DND-41 (cell line): ENCODE data around the gene TMEM88.

ENCODE experiments used
- EZH2 ChIP-seq: IDR thresholded peaks from 3 replicates; pipeline ENCODE4 v1.6.1; 2012; ENCODE audit warnings: borderline replicate concordance, low read depth, mild to moderate bottlenecking, moderate library complexity, low read length, inconsistent platforms; ENCODE audit not compliant: severe bottlenecking
- TF ChIP-seq, protein P1 (sequence below): IDR thresholded peaks from 2 replicates; pipeline ENCODE4 v1.5.1; 2012; ENCODE audit warnings: borderline replicate concordance, low read length, moderate library complexity, mild to moderate bottlenecking; ENCODE audit not compliant: poor library complexity, severe bottlenecking; ENCODE audit errors: extremely low read depth

DNA sequence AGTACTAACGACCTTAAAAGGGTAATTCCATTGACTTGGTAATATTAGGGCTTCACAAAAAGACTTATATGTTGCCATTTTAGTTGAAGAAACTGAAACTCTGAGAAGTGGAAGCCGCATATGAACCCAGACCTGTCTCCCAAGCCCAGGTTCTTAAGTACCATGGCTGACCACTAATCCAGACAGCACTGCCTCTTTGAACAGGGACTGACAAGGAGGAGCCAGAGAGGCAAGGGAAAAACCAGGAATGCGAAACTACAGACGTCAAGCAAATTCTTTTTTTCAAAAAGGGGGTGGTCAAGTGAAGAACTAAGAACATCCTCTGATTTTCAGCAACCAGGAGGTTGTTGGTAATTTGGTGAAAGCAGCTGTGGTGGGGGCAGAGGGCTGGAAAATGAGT is 18.2 kb downstream of the TMEM88 start:
- TF ChIP-seq, protein P1, sequence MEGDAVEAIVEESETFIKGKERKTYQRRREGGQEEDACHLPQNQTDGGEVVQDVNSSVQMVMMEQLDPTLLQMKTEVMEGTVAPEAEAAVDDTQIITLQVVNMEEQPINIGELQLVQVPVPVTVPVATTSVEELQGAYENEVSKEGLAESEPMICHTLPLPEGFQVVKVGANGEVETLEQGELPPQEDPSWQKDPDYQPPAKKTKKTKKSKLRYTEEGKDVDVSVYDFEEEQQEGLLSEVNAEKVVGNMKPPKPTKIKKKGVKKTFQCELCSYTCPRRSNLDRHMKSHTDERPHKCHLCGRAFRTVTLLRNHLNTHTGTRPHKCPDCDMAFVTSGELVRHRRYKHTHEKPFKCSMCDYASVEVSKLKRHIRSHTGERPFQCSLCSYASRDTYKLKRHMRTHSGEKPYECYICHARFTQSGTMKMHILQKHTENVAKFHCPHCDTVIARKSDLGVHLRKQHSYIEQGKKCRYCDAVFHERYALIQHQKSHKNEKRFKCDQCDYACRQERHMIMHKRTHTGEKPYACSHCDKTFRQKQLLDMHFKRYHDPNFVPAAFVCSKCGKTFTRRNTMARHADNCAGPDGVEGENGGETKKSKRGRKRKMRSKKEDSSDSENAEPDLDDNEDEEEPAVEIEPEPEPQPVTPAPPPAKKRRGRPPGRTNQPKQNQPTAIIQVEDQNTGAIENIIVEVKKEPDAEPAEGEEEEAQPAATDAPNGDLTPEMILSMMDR = no peak
- no peak for TF ChIP-seq EZH2
